Nephron progenitor cell (in vitro differentiated cells): Measurements from ENCODE around the gene WDR49.

Source experiments
- DNase-seq: peaks from one replicate; pipeline ENCODE4 v3.0.0; 2021
- H3K27ac Mint-ChIP-seq: 2 replicates; pipeline ENCODE4 v1.8.0; 2021; ENCODE audit warnings: mild to moderate bottlenecking, moderate library complexity, mixed read lengths
- H3K27me3 Mint-ChIP-seq: 2 replicates; pipeline ENCODE4 v1.8.0; 2021; ENCODE audit warnings: mild to moderate bottlenecking, low read depth, mixed read lengths; ENCODE audit not compliant: poor library complexity
- H3K36me3 Mint-ChIP-seq: 2 replicates; pipeline ENCODE4 v1.8.0; 2021; ENCODE audit warnings: low read depth, mixed read lengths
- H3K4me1 Mint-ChIP-seq: 2 replicates; pipeline ENCODE4 v1.8.0; 2021; ENCODE audit warnings: mixed read lengths
- H3K4me3 Mint-ChIP-seq: 2 replicates; pipeline ENCODE4 v1.8.0; 2021; ENCODE audit warnings: mild to moderate bottlenecking, moderate library complexity, mixed read lengths
- H3K9me3 Mint-ChIP-seq: 2 replicates; pipeline ENCODE4 v1.8.0; 2021; ENCODE audit warnings: mild to moderate bottlenecking, moderate library complexity, mixed read lengths
- CTCF ChIP-seq: fragments of 200-600 bp; sonication (generic); IDR thresholded peaks from 2 replicates; pipeline ENCODE4 v1.5.0; 2021; ENCODE audit warnings: antibody characterized with exemption

WDR49 gene

GRCh38 chr3:167666563-167666962 lies 12.8 kb upstream of the WDR49 start:
- Mint-ChIP-seq H3K4me3 (no peak overlapping the region), H3K4me1 (no peaks in the 10 kb centered on the region), H3K27me3 (no peaks in the 10 kb centered on the region), H3K27ac (no peak overlapping the region), H3K9me3 (no peaks in the 10 kb centered on the region), H3K36me3 (peaks cover 1% of the 10 kb centered on the region)
- no peak for TF ChIP-seq CTCF
- DNase-seq, result no peak

DNA sequence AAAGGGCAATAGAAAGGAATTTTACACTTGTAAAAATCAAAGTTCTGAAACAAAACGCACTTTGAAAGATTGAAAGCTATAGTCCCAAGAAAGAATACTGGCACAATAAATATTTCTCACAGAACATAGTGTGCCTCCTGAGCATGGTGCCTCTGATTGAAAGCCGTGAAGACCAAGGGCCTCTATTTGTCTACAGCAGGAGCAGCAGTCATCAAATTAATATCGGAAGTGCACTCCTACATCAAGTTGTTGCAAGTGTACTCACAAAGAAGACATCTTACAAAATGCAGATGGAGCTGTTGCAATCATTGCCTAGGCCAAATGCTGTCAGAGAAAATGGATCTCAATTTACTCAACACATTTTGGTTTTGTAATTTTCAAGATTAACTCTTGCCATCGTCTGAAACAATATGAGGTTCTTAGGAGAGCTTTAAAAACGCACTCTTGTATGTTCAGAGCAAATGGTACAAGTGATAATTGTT lies 9.2 kb upstream of the WDR49 start:
- Mint-ChIP-seq H3K4me3 (no peak overlapping the region), H3K27me3 (no peaks in the 10 kb centered on the region), H3K9me3 (no peaks in the 10 kb centered on the region), H3K4me1 (peaks cover 2% of the 10 kb centered on the region), H3K36me3 (no peaks in the 10 kb centered on the region), H3K27ac (no peak overlapping the region)
- no peak for TF ChIP-seq CTCF
- no peak for DNase-seq

GRCh38 chr3:167657684-167658225 lies 4.0 kb upstream of the WDR49 start:
- Mint-ChIP-seq H3K4me1 (peaks cover 8% of the 10 kb centered on the region), H3K9me3 (no peaks in the 10 kb centered on the region), H3K4me3 (no peak overlapping the region), H3K36me3 (no peaks in the 10 kb centered on the region), H3K27ac (peak overlapping the region; percentile 34), H3K27me3 (no peaks in the 10 kb centered on the region)
- TF ChIP-seq CTCF, result no peak
- DNase-seq, result no peak

DNA sequence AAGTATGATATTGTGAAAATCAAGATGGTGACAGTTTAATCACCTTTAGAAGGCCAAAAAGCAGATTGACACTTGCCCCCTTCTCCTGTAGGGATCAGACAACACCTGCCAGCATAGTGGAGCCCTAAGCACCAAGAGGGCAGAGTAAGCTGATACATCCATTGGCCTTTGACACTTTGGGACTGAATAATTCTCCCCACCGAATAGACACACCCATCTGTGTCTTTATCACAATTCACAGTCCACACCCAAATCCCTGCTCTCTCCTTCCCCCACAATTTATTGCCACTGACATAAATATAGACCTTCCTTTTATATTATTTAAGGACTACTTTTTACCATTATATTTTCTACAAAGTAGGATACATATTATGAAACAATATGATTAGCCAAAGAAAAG lies 3.1 kb upstream of the WDR49 start:
- H3K27ac Mint-ChIP-seq, result no peak overlapping the region
- H3K27me3 Mint-ChIP-seq, result no peaks in the 10 kb centered on the region
- no peak overlapping the region for H3K4me3 Mint-ChIP-seq
- H3K4me1 Mint-ChIP-seq, result peaks cover 8% of the 10 kb centered on the region
- no peaks in the 10 kb centered on the region for H3K9me3 Mint-ChIP-seq
- no peaks in the 10 kb centered on the region for H3K36me3 Mint-ChIP-seq
- TF ChIP-seq CTCF, result no peak
- DNase-seq, result no peak

GRCh38 chr3:167653155-167653554 lies 587 bp downstream of the WDR49 start:
- no peak for DNase-seq
- Mint-ChIP-seq H3K9me3 (no peaks in the 10 kb centered on the region), H3K36me3 (no peaks in the 10 kb centered on the region), H3K27ac (no peak overlapping the region), H3K4me1 (peaks cover 8% of the 10 kb centered on the region), H3K27me3 (no peaks in the 10 kb centered on the region), H3K4me3 (no peak overlapping the region)
- no peak for TF ChIP-seq CTCF

DNA sequence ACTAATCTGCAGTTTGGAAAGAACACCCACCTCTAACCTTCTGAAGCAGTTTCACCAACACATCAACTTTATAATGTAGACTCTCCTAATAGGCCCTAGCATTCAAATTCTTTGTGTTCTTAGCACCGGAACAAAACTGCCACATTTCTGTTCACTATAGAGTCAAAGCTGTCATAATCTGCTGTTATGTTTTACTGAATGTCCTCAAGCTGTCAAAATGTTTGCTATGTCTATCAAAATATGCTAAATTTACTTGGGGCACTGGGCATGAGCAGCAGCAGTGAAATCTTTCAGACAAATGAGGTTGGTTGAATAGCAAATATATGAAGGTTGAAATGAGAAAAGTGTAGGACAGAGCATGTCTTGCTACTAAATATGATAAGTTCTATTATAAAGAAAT lies 1.9 kb downstream of the WDR49 start:
- no peak overlapping the region for H3K4me3 Mint-ChIP-seq
- H3K36me3 Mint-ChIP-seq, result no peaks in the 10 kb centered on the region
- TF ChIP-seq CTCF, result no peak
- DNase-seq, result no peak
- no peaks in the 10 kb centered on the region for H3K4me1 Mint-ChIP-seq
- H3K9me3 Mint-ChIP-seq, result no peaks in the 10 kb centered on the region
- H3K27me3 Mint-ChIP-seq, result peaks cover 5% of the 10 kb centered on the region
- no peak overlapping the region for H3K27ac Mint-ChIP-seq
